ENCODE data around the gene PCDHB11.
"Not testable (repeated sequence)": the region's sequence is repeated elsewhere in the genome, so short reads cannot be mapped to it uniquely, and the experiment has no call there.

PCDHB11 gene

DNA sequence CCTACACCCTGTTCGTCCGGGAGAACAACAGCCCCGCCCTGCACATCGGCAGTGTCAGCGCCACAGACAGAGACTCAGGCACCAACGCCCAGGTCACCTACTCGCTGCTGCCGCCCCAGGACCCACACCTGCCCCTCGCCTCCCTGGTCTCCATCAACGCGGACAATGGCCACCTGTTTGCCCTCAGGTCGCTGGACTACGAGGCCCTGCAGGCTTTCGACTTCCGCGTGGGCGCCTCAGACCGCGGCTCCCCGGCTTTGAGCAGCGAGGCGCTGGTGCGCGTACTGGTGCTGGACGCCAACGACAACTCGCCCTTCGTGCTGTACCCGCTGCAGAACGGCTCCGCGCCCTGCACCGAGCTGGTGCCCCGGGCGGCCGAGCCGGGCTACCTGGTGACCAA is 10.7 kb upstream of the PCDHB11 start:
- not testable (repeated sequence) for DNase-seq

DNA sequence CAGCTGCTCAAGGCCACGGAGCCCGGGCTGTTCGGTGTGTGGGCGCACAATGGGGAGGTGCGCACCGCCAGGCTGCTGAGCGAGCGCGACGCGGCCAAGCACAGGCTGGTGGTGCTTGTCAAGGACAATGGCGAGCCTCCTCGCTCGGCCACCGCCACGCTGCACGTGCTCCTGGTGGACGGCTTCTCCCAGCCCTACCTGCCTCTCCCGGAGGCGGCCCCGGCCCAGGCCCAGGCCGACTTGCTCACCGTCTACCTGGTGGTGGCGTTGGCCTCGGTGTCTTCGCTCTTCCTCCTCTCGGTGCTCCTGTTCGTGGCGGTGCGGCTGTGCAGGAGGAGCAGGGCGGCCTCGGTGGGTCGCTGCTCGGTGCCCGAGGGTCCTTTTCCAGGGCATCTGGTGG is 10.3 kb upstream of the PCDHB11 start:
- DNase-seq: not testable (repeated sequence)

DNA sequence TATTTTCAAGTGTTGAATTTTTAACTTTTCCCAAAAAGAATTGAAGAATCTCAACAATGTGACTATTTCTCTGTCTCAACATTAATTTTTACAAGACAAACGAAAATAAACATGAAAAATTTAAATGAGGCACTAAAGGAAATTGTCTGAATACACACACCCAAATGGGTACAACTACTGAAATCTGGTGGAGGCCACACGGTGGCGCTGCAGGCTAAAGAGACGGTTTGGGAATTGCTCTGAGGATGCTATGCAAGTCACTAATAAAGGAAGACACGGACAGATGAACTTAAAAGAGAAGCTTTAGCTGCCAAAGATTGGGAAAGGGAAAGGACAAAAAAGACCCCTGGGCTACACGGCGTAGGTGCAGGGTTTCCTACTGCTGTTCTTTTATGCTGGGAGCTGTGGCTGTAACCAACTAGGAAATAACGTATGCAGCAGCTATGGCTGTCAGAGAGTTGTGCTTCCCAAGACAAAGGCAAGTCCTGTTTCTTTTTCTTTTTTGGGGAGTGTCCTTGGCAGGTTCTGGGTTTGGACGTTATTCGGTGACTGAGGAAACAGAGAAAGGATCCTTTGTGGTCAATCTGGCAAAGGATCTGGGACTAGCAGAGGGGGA is 7.2 kb upstream of the PCDHB11 start, which contains the start of gene PCDHB10:
Gene PCDHB10 (plus strand): TSS at position 244 of the 616 bp plus-strand sequence. CDS start 200 bp downstream, at position 444.
- DNase-seq: no peak

DNA sequence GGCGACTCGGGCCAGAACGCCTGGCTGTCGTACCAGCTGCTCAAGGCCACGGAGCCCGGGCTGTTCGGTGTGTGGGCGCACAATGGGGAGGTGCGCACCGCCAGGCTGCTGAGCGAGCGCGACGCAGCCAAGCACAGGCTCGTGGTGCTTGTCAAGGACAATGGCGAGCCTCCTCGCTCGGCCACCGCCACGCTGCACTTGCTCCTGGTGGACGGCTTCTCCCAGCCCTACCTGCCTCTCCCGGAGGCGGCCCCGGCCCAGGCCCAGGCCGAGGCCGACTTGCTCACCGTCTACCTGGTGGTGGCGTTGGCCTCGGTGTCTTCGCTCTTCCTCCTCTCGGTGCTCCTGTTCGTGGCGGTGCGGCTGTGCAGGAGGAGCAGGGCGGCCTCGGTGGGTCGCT is 5.1 kb upstream of the PCDHB11 start:
- not testable (repeated sequence) for DNase-seq

DNA sequence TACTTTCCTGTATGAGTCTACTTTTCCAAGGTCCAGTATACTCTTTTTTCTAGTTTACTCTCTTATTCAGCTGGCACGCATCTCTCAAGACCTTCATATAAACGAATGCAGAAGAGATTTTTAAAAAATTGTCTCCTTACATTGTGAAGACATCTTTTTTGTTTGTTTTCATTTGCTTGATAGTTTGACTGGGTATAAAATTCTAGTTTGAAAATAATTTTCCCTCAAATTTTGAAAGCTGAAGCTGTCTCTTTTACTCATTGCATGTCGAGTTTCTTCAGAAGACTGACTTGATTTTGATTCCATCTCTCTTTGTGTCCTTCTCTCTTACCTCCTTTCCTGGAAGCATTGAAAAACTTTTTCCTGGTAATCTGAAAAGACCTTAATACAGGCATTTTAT is 3.1 kb upstream of the PCDHB11 start:
- DNase-seq: no peak

DNA sequence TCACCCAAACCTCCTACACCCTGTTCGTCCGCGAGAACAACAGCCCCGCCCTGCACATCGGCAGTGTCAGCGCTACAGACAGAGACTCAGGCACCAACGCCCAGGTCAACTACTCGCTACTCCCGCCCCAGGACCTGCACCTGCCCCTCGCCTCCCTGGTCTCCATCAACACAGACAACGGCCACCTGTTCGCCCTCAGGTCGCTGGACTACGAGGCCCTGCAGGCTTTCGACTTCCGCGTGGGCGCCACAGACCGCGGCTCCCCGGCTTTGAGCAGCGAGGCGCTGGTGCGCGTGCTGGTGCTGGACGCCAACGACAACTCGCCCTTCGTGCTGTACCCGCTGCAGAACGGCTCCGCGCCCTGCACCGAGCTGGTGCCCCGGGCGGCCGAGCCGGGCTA is 1.7 kb downstream of the PCDHB11 start:
- not testable (repeated sequence) for DNase-seq

DNA sequence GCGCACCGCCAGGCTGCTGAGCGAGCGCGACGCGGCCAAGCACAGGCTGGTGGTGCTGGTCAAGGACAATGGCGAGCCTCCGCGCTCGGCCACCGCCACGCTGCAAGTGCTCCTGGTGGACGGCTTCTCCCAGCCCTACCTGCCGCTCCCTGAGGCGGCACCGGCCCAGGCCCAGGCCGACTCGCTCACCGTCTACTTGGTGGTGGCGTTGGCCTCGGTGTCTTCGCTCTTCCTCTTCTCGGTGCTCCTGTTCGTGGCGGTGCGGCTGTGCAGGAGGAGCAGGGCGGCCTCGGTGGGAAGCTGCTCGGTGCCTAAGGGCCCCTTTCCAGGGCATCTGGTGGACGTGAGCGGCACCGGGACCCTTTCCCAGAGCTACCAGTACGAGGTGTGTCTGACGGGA is 2.2 kb downstream of the PCDHB11 start:
- DNase-seq: not testable (repeated sequence)

DNA sequence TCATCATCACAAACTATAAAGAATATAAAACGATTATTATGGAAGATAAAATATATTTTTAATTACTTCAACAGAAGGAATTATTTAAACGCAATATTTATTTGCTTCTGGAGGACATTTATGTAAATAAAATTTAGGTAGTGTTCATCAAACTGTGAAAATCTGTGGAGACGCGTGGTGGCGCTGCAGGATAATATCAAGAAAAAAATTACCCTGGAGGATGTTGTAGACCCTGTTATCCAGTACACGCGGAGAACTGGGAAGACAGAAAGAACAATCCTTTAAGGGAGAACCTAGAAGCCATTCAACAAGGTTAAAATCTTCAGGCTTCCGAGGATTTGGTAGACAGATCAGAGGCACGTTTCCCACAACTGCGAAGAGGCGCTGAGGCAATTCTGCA is 9.1 kb downstream of the PCDHB11 start, which contains the start of gene PCDHB12:
Gene PCDHB12 (plus strand): TSS at position 242 of the 400 bp plus-strand sequence. CDS start 189 bp downstream, outside the sequence.
- DNase-seq: no peak

DNA sequence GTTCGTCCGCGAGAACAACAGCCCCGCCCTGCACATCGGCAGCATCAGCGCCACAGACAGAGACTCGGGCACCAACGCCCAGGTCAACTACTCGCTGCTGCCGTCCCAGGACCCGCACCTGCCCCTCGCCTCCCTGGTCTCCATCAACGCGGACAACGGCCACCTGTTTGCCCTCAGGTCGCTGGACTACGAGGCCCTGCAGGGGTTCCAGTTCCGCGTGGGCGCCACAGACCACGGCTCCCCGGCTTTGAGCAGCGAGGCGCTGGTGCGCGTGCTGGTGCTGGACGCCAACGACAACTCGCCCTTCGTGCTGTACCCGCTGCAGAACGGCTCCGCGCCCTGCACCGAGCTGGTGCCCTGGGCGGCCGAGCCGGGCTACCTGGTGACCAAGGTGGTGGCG is 10.9 kb downstream of the PCDHB11 start:
- not testable (repeated sequence) for DNase-seq

DNA sequence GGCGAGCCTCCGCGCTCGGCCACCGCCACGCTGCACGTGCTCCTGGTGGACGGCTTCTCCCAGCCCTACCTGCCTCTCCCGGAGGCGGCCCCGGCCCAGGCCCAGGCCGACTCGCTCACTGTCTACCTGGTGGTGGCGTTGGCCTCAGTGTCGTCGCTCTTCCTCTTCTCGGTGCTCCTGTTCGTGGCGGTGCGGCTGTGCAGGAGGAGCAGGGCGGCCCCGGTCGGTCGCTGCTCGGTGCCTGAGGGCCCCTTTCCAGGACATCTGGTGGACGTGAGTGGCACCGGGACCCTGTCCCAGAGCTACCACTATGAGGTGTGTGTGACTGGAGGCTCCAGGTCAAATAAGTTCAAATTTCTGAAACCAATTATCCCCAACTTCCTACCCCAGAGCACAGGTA is 11.4 kb downstream of the PCDHB11 start:
- not testable (repeated sequence) for DNase-seq

DNA sequence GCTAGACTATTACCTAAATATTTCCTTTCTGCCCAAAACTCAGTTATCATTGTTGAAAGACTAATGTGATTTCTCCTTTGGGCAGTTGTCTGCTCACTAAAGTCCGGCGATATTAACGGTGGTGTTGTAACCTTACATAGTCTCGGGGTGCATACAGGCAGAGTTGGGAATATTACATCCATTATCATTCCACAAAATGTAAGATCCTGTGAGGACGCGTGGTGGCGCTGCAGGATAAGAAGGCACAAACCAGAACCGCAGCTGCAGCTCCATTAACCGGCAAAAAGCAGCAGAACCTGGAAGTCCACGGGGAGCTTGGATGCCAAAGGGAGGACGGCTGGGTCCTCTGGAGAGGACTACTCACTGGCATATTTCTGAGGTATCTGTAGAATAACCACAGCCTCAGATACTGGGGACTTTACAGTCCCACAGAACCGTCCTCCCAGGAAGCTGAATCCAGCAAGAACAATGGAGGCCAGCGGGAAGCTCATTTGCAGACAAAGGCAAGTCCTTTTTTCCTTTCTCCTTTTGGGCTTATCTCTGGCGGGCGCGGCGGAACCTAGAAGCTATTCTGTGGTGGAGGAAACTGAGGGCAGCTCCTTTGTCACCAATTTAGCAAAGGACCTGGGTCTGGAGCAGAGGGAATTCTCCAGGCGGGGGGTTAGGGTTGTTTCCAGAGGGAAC is 14.4 kb downstream of the PCDHB11 start, which contains the start of gene PCDHB13:
Gene PCDHB13 (plus strand): TSS at position 264 of the 684 bp plus-strand sequence. CDS start 205 bp downstream, at position 469.
- DNase-seq: peak; percentile 9

DNA sequence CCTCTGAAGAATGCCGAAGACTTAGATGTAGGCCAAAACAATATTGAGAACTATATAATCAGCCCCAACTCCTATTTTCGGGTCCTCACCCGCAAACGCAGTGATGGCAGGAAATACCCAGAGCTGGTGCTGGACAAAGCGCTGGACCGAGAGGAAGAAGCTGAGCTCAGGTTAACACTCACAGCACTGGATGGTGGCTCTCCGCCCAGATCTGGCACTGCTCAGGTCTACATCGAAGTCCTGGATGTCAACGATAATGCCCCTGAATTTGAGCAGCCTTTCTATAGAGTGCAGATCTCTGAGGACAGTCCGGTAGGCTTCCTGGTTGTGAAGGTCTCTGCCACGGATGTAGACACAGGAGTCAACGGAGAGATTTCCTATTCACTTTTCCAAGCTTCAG is 15.2 kb downstream of the PCDHB11 start:
- not testable (repeated sequence) for DNase-seq

DNA sequence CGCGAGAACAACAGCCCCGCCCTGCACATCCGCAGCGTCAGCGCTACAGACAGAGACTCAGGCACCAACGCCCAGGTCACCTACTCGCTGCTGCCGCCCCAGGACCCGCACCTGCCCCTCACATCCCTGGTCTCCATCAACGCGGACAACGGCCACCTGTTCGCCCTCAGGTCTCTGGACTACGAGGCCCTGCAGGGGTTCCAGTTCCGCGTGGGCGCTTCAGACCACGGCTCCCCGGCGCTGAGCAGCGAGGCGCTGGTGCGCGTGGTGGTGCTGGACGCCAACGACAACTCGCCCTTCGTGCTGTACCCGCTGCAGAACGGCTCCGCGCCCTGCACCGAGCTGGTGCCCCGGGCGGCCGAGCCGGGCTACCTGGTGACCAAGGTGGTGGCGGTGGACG is 16.1 kb downstream of the PCDHB11 start:
- not testable (repeated sequence) for DNase-seq

DNA sequence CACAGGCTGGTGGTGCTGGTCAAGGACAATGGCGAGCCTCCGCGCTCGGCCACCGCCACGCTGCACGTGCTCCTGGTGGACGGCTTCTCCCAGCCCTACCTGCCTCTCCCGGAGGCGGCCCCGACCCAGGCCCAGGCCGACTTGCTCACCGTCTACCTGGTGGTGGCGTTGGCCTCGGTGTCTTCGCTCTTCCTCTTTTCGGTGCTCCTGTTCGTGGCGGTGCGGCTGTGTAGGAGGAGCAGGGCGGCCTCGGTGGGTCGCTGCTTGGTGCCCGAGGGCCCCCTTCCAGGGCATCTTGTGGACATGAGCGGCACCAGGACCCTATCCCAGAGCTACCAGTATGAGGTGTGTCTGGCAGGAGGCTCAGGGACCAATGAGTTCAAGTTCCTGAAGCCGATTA is 16.6 kb downstream of the PCDHB11 start:
- DNase-seq: not testable (repeated sequence)

DNA sequence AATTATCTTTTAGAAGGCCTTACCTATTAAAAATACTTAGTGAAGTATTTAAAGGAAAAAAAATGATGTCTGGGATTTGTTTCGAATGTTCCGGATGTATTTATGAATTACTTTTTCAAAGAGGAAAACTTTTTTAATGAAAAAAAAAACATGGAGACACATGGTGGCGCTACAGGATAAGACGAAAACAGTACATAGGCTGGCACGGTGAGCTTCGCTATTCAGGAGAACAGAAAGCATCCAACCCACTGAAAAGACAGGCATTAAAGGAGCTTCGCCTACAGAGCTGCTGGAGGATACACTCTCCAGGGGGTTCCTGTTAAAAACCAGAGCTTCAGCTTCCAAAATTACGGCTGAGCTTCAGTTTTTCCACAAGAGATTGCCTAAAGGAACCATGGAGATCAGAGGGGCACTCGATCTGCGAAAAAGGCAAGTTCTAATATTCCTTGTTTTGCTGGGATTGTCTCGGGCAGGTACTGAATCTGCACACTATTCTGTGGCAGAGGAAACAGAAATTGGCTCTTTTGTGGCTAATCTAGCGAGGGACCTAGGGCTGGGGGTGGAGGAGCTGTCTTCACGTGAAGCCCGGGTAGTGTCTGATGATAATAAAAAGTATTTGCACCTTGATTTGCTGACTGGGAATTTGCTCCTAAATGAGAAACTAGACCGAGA is 23.8 kb downstream of the PCDHB11 start, which contains the start of gene PCDHB14:
Gene PCDHB14 (plus strand): TSS at position 232 of the 672 bp plus-strand sequence. CDS start 163 bp downstream, at position 395.
- peak; percentile 47 for DNase-seq

DNA sequence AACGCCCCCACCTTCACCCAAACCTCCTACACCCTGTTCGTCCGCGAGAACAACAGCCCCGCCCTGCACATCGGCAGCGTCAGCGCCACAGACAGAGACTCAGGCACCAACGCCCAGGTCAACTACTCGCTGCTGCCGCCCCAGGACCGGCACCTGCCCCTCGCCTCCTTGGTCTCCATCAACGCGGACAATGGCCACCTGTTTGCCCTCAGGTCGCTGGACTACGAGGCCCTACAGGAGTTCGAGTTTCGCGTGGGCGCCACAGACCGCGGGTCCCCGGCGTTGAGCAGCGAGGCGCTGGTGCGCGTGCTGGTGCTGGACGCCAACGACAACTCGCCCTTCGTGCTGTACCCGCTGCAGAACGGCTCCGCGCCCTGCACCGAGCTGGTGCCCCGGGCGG is 25.4 kb downstream of the PCDHB11 start:
- DNase-seq: not testable (repeated sequence)

DNA sequence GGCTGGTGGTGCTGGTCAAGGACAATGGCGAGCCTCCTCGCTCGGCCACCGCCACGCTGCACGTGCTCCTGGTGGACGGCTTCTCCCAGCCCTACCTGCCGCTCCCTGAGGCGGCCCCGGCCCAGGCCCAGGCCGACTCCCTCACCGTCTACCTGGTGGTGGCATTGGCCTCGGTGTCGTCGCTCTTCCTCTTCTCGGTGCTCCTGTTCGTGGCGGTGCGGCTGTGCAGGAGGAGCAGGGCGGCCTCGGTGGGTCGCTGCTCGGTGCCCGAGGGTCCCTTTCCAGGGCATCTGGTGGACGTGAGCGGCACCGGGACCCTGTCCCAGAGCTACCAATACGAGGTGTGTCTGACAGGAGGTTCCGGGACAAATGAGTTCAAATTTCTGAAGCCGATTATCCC is 26.0 kb downstream of the PCDHB11 start:
- not testable (repeated sequence) for DNase-seq

DNA sequence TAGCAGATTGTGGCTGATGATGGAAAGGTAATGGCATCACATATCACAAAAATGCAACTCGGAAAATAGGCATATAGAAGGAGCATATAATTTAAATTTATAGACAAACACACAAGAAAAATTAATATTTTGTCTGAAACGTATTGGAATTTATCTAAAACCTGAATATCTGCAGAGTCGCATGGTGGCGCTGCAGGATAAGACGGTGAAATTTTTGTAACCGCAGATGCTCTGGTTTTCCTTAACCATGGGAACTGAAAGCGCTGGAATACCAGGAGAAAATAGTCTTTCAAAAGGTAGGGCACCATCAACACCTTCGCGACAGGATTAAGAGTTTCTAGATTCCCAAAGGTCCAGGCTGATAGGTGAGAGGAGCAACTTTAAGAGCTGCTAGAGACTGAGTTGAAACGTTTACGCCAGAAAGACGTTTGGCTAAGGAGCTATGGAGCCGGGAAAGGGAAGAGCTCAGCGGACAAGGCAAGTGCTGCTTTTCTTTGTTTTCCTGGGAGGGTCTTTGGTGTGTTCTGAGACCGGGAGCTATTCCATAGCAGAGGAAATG is 34.8 kb downstream of the PCDHB11 start:
- no peak for DNase-seq

DNA sequence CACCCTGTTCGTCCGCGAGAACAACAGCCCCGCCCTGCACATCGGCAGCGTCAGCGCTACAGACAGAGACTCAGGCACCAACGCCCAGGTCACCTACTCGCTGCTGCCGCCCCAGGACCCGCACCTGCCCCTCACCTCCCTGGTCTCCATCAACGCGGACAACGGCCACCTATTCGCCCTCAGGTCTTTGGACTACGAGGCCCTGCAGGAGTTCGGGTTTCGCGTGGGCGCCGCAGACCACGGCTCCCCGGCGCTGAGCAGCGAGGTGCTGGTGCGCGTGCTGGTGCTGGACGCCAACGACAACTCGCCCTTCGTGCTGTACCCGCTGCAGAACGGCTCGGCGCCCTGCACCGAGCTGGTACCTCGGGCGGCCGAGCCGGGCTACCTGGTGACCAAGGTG is 36.5 kb downstream of the PCDHB11 start:
- not testable (repeated sequence) for DNase-seq

DNA sequence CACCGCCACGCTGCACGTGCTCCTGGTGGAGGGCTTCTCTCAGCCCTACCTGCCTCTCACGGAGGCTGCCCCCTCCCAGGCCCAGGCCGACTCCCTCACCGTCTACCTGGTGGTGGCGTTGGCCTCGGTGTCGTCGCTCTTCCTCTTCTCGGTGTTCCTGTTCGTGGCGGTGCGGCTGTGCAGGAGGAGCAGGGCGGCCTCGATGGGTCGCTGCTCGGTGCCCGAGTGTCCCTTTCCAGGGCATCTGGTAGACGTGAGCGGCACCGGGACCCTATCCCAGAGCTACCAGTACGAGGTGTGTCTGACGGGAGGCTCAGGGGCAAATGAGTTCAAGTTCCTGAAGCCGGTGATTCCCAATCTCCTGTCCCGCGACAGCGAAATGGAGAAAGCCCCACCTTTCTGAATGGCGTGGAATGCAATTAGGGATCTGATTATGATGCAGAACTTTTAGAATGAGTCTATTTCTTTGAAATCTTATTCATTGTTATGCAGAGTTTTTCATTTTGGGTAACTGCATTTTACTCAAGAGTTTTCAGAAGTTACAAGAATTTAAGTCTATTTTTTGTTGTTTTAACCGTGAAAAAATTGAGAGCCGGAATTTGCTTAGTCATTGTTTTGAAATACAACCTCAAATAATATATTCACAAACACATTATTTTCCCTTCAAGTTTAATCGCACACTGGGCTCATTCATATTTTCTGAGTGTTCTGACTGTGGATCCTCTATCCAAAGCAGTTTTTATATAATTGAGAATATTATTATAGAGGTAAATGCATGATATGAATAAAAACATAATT is 37.3 kb downstream of the PCDHB11 start:
- no peak for DNase-seq

DNA sequence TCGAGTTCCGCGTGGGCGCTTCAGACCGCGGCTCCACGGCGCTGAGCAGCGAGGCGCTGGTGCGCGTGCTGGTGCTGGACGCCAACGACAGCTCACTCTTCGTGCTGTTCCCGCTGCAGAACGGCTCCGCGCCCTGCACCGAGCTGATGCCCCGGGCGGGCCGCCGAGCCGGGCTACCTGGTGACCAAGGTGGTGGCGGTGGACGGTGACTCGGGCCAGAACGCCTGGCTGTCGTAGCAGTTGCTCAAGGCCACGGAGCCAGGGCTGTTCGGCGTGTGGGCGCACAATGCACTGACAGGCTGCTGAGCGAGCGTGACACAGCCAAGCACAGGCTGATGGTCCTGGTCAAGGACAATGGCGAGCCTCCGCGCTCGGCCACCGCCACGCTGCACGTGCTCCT is 42.1 kb downstream of the PCDHB11 start:
- DNase-seq: no peak

DNA sequence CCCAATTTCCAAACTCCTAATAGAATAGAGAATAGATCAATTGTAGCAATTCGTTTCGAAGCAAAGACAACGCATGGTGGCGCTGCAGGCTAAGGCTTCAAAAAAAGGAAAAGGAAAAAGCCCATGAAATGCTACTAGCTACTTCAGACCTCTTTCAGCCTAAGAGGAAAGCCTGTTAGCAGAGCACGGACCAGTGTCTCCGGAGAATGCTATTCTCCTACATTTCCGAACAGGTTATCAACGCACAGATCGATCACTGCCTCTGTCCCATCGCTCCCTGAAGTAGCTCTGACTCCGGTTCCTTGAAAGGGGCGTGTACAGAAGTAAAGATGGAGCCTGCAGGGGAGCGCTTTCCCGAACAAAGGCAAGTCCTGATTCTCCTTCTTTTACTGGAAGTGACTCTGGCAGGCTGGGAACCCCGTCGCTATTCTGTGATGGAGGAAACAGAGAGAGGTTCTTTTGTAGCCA is 45.9 kb downstream of the PCDHB11 start, which contains the start of gene PCDHB15:
Gene PCDHB15 (plus strand): TSS at position 146 of the 468 bp plus-strand sequence. CDS start 184 bp downstream, at position 330.
- DNase-seq: no peak

All from NCI-H1092 (cell line).